Endodermal cell (in vitro differentiated cells): ENCODE results near the gene NCAM1. TPM values are rescaled to one million over a fixed set of nuclear protein-coding genes. Genes with fewer than 3 reads are reported as not detected.

Experiments used
- DNase-seq: peaks from one replicate; pipeline ENCODE4 v3.0.0-alpha.2; 2017
- H3K27ac ChIP-seq: 2 replicates; pipeline ENCODE4 v1.5.1; 2013; ENCODE audit warnings: mild to moderate bottlenecking, low read depth, low read length, moderate library complexity
- H3K27me3 ChIP-seq: 2 replicates; pipeline ENCODE4 v1.6.1; 2013; ENCODE audit warnings: mild to moderate bottlenecking, low read length, moderate library complexity; ENCODE audit not compliant: insufficient read depth, control insufficient read depth, poor library complexity, severe bottlenecking
- H3K36me3 ChIP-seq: 2 replicates; pipeline ENCODE4 v1.7.0; 2013; ENCODE audit warnings: mild to moderate bottlenecking, low read length, moderate library complexity; ENCODE audit not compliant: control insufficient read depth, insufficient read depth
- H3K4me1 ChIP-seq: one replicate; pipeline ENCODE4 v1.7.0; 2013; ENCODE audit warnings: low read length; ENCODE audit not compliant: control insufficient read depth, insufficient read depth
- H3K4me3 ChIP-seq: 2 replicates; pipeline ENCODE4 v1.5.1; 2013; ENCODE audit warnings: mild to moderate bottlenecking, low read length, moderate library complexity
- H3K9ac ChIP-seq: 2 replicates; pipeline ENCODE4 v1.6.1; 2013; ENCODE audit warnings: mild to moderate bottlenecking, low read length, moderate library complexity; ENCODE audit not compliant: poor library complexity, severe bottlenecking; ENCODE audit errors: extremely low read depth
- H3K9me3 ChIP-seq: 2 replicates; pipeline ENCODE4 v1.6.1; 2013; ENCODE audit warnings: mild to moderate bottlenecking, low read length, moderate library complexity; ENCODE audit not compliant: control insufficient read depth
- H3K27ac Mint-ChIP-seq: 2 replicates; pipeline ENCODE4 v1.8.0; 2020; ENCODE audit warnings: mixed read lengths
- H3K27me3 Mint-ChIP-seq: 2 replicates; pipeline ENCODE4 v1.8.0; 2021; ENCODE audit warnings: mild to moderate bottlenecking, mixed read lengths; ENCODE audit not compliant: insufficient read depth
- H3K36me3 Mint-ChIP-seq: 2 replicates; pipeline ENCODE4 v1.8.0; 2020; ENCODE audit warnings: low read depth, mixed read lengths
- H3K4me1 Mint-ChIP-seq: 2 replicates; pipeline ENCODE4 v1.8.0; 2020; ENCODE audit warnings: mixed read lengths
- H3K4me3 Mint-ChIP-seq: 2 replicates; pipeline ENCODE4 v1.8.0; 2020; ENCODE audit warnings: mild to moderate bottlenecking, moderate library complexity, mixed read lengths
- H3K9me3 Mint-ChIP-seq: 2 replicates; pipeline ENCODE4 v1.8.0; 2020; ENCODE audit warnings: mild to moderate bottlenecking, mixed read lengths
- WGBS, 2 experiments: methylation state at CpG; one replicate each; pipeline versions ENCODE4 v1.1.5 to v1.1.7; 2013; ENCODE audit warnings: missing lambda C conversion rate in 2 of 2, mixed read lengths in 1 of 2; ENCODE audit not compliant: insufficient coverage in 1 of 2, insufficient read length in 1 of 2; 5-methylcytosine and 5-hydroxymethylcytosine counted together
- total RNA-seq, 2 donors: library from RNA; stranded (reverse); fragmentation: NEBNext Ultra II Directional in 1 of 2; extraction: Animal tissue kit (Norgen Biotek cat#: 25700) in 1 of 2; gene quantifications; 2 replicates in 1 of 2; 3 replicates in 1 of 2; pipeline ENCODE4 v1.2.1, GENCODE V29; 2021
- TF ChIP-seq, protein P1 (sequence below): fragments of 200-600 bp; sonication (generic); conservative IDR thresholded peaks from 2 replicates; pipeline ENCODE4 v1.5.0; 2021; ENCODE audit warnings: antibody characterized with exemption, mild to moderate bottlenecking

The NCAM1 gene
- total RNA-seq, 2 donors from 2014 or later: 1.6 to 2.9 TPM

DNA sequence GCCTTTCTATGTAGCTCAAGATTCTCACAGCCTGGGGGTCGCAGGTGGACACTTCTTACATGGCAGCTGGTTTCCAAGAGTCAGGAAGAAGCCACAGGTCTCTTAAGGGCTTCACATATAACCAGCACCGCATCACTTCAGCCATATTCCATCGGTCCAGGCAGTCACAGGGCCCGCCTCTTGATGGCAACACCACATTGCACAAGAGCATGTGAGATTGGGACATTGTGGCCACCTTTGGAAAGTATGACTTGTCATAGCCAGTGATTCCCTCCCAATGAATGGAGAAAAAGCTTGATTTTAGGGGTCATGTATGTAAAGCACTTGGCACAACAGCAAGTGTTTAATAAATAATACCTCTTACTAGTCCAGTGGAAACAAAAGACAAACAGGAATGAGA is 98.3 kb downstream of the NCAM1 start:
- no peaks in the 10 kb centered on the region for H3K4me1 Mint-ChIP-seq

DNA sequence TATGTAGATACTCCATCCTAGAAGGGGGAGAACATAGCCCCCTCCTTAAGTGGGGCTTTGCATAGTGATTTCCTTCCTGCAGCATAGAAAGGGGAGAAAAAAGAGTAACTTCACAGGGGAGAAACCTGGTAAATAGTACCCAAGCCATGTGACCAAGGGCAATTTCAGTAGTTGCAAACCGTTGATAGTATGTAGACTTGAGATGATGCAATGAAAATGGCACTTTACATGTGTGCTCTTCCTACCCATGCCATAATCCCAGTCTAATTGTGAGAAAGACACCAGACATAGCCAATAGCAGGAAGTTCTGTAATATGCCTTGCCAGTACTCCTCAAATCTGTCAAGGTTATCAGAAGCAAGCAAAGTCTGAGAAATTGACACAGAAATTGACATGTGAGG is 104.1 kb downstream of the NCAM1 start:
- TF ChIP-seq, protein P1, sequence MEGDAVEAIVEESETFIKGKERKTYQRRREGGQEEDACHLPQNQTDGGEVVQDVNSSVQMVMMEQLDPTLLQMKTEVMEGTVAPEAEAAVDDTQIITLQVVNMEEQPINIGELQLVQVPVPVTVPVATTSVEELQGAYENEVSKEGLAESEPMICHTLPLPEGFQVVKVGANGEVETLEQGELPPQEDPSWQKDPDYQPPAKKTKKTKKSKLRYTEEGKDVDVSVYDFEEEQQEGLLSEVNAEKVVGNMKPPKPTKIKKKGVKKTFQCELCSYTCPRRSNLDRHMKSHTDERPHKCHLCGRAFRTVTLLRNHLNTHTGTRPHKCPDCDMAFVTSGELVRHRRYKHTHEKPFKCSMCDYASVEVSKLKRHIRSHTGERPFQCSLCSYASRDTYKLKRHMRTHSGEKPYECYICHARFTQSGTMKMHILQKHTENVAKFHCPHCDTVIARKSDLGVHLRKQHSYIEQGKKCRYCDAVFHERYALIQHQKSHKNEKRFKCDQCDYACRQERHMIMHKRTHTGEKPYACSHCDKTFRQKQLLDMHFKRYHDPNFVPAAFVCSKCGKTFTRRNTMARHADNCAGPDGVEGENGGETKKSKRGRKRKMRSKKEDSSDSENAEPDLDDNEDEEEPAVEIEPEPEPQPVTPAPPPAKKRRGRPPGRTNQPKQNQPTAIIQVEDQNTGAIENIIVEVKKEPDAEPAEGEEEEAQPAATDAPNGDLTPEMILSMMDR: no peak
- Mint-ChIP-seq H3K4me1 (no peaks in the 10 kb centered on the region), H3K9me3 (no peaks in the 10 kb centered on the region), H3K27ac (no peak overlapping the region), H3K4me3 (no peak overlapping the region), H3K36me3 (no peaks in the 10 kb centered on the region), H3K27me3 (peaks cover 2% of the 10 kb centered on the region)
- Histone ChIP-seq H3K9ac (no peak overlapping the region), H3K4me3 (no peak overlapping the region), H3K9me3 (no peaks in the 10 kb centered on the region), H3K27ac (no peak overlapping the region), H3K4me1 (no peaks in the 10 kb centered on the region), H3K36me3 (no peaks in the 10 kb centered on the region), H3K27me3 (no peaks in the 10 kb centered on the region)
- no peak for DNase-seq
- 69% methylated on average over 1 of the region's 1 CpG; no CpG with 5 or more reads in 1 of the 2 experiments for WGBS, 2 experiments

More for the DNA sequence above, 98.3 kb downstream of the NCAM1 start:
- no peak for DNase-seq
- Histone ChIP-seq H3K4me1 (peaks cover 5% of the 10 kb centered on the region), H3K9me3 (no peaks in the 10 kb centered on the region), H3K4me3 (no peak overlapping the region), H3K27me3 (no peaks in the 10 kb centered on the region), H3K9ac (no peak overlapping the region), H3K36me3 (no peaks in the 10 kb centered on the region), H3K27ac (no peak overlapping the region)
- H3K4me3 Mint-ChIP-seq: no peak overlapping the region
- no peaks in the 10 kb centered on the region for H3K9me3 Mint-ChIP-seq
- TF ChIP-seq, protein P1: no peak
- no peaks in the 10 kb centered on the region for H3K36me3 Mint-ChIP-seq
- H3K27me3 Mint-ChIP-seq: peaks cover 4% of the 10 kb centered on the region
- H3K27ac Mint-ChIP-seq: no peak overlapping the region
- WGBS, 2 experiments: 93 to 100% methylated on average over 2 to 4 of the region's 4 CpGs

DNA sequence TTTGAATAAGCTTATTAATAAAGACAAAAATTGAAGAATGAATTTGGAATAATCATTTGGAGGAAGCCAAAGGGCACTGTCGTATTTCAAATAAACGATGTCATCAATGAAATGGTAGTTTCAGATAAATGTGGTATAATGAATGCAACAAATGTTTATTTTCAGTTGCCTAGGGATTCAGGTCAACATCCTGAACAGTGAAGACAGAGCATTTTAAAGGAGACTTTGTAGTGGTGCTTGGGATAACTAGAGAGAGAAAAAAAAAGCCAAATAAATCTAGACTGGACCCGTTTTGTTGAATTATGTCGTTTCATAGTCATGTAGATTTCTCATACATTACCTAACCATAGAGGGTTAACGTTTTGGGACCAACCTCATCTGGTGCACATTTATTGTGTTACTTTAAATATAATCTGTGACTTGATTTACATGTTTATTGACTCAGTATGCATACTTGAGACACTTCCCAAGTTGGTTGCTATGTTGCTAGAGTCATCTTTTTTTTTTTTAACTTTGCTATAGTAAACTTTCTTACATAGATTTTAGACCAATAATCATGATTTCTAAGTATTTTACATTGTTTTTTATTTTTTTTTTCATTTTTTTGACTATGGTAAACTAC is 111.1 kb downstream of the NCAM1 start:
- Histone ChIP-seq H3K36me3 (no peaks in the 10 kb centered on the region), H3K9me3 (no peaks in the 10 kb centered on the region), H3K27me3 (no peaks in the 10 kb centered on the region), H3K9ac (no peak overlapping the region), H3K4me3 (no peak overlapping the region), H3K27ac (no peak overlapping the region), H3K4me1 (no peaks in the 10 kb centered on the region)
- 84 to 91% methylated on average over 2 to 4 of the region's 5 CpGs for WGBS, 2 experiments
- H3K27me3 Mint-ChIP-seq: no peaks in the 10 kb centered on the region
- H3K4me3 Mint-ChIP-seq: no peak overlapping the region
- DNase-seq: no peak
- no peak overlapping the region for H3K27ac Mint-ChIP-seq
- no peaks in the 10 kb centered on the region for H3K9me3 Mint-ChIP-seq
- no peaks in the 10 kb centered on the region for H3K4me1 Mint-ChIP-seq
- TF ChIP-seq, protein P1: no peak
- H3K36me3 Mint-ChIP-seq: no peaks in the 10 kb centered on the region
